Neural cell (in vitro differentiated cells): ENCODE results near the gene AIFM2.

ENCODE experiments used
- EZH2 ChIP-seq: fragments of 200-600, 300-800 bp; shearing (Covaris generic), sonication (generic); IDR thresholded peaks from 2 replicates; pipeline ENCODE4 v1.6.1; 2014; ENCODE audit warnings: antibody characterized with exemption, low read length, borderline replicate concordance, mild to moderate bottlenecking; ENCODE audit not compliant: insufficient read depth, poor library complexity, severe bottlenecking
- TF ChIP-seq, protein P1 (sequence below): fragments of 450-650 bp; IDR thresholded peaks from 2 replicates; pipeline ENCODE4 v1.5.1; 2014; ENCODE audit warnings: antibody characterized with exemption, mild to moderate bottlenecking, moderate library complexity; ENCODE audit not compliant: poor library complexity, severe bottlenecking

DNA sequence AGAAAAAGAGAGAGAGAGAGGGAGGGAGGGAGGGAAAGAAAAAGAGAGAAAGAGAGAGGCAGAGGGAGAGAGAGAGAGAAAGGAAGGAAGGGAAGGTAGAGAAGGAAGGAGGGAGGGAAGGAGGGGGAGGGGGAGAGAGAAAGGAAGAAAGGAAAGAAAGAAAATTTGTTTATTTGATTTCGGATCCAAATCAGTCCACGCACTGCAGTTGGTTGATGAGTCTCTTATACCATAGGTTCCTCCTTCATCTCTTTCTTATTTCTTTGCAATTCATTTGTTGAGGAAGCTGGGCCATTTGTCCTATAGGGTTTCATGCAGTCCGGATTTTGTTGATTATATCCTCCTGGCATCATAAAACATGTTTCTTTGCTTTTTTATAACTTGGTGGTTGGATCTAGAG is 34.4 kb downstream of the AIFM2 start:
- TF ChIP-seq, protein P1, sequence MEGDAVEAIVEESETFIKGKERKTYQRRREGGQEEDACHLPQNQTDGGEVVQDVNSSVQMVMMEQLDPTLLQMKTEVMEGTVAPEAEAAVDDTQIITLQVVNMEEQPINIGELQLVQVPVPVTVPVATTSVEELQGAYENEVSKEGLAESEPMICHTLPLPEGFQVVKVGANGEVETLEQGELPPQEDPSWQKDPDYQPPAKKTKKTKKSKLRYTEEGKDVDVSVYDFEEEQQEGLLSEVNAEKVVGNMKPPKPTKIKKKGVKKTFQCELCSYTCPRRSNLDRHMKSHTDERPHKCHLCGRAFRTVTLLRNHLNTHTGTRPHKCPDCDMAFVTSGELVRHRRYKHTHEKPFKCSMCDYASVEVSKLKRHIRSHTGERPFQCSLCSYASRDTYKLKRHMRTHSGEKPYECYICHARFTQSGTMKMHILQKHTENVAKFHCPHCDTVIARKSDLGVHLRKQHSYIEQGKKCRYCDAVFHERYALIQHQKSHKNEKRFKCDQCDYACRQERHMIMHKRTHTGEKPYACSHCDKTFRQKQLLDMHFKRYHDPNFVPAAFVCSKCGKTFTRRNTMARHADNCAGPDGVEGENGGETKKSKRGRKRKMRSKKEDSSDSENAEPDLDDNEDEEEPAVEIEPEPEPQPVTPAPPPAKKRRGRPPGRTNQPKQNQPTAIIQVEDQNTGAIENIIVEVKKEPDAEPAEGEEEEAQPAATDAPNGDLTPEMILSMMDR = no peak
- TF ChIP-seq EZH2 = no peak
